Right kidney (tissue), 1 donor: ENCODE data around the gene VPS39.

Experiments
- DNase-seq: peaks from one replicate; pipeline ENCODE4 v3.0.0-alpha.2; 2016

Gene VPS39

DNA sequence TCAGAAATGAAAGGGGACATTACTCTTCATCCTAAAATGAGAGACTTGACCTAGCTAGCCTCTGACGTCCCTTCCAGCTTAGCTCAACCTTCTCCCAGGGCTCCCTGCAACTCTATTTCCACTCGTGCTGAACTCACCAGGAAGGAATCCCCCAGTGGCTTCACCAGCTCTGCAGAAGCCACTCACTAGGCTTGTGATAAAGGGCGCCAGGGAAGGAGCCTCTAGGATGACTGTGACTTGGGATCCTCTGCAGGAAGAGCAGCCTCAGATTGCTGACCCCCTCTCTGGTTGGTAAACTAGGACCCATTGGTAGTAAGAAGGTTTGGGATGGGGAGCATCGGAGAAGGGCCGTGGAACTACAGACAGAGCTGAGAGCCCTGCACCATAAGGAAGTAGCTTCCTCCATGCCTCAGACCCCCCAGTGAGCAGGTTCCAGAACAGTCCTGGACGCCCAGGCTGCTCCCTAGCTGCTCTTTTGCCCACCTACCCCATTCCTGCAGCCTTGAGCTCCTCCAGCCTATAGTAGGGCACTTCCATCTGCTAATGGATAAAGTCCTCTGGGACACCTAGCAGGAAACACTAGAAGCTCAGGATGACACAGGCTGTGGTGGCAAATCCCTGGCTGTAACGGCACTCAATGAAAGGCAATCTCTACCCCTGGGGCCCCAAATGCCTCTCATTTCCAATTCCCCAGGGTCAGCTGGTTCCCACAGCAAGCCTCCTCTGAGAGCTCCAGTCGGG is 77.7 kb downstream of the VPS39 start:
- DNase-seq, result no peak

- DNase-seq, result no peak
These were observed 78.7 kb downstream of the VPS39 start for GRCh38 chr15:42129364-42129763.

DNA sequence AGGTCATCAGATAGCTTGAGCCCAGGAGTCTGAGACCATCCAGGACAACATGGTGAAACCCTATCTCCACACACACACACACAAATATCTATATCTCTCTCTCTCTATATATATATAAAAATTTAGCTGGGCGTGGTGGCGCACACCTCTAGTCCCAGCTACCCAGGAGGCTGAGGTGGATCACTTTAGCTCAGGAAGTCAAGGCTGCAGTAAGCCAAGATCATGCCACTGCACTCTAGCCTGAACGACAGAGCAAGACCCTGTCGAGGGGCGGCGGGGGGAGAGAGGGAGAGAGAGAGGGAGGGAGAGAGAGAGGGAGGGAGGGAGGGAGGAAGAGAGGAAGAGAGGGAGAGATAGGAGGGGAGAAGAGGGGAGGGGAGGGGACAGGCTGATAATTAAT is 79.6 kb downstream of the VPS39 start:
- DNase-seq, result no peak

GRCh38 chr15:42123546-42123945 is 84.6 kb downstream of the VPS39 start:
- DNase-seq, result no peak

- DNase-seq, result no peak
These were observed 86.4 kb downstream of the VPS39 start for GRCh38 chr15:42121682-42122081.

GRCh38 chr15:42121021-42121420 is 87.1 kb downstream of the VPS39 start:
- no peak for DNase-seq

- no peak for DNase-seq
These were observed 87.8 kb downstream of the VPS39 start for GRCh38 chr15:42120285-42120684.

GRCh38 chr15:42119446-42119760 is 88.7 kb downstream of the VPS39 start:
- no peak for DNase-seq

- no peak for DNase-seq
These were observed 89.3 kb downstream of the VPS39 start for GRCh38 chr15:42118650-42119445.

DNA sequence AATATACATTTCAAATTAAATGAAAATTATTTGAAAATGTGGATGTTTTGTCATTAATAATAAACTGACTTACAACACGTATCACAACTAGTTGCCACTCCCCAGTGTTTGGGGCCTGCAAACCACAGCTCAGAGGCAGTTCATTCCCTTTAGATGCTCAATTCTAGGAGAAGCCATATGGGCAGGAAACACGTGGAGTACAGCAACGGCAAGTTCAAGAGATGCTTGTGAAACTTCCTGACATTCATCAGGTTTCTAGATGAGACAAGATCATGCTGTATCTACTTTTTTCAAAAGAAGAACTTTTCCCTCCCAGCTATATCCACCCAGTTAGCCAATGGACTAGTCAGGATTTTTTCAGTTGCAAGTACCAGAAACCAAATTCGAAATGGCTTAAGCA is 96.2 kb downstream of the VPS39 start:
- no peak for DNase-seq

DNA sequence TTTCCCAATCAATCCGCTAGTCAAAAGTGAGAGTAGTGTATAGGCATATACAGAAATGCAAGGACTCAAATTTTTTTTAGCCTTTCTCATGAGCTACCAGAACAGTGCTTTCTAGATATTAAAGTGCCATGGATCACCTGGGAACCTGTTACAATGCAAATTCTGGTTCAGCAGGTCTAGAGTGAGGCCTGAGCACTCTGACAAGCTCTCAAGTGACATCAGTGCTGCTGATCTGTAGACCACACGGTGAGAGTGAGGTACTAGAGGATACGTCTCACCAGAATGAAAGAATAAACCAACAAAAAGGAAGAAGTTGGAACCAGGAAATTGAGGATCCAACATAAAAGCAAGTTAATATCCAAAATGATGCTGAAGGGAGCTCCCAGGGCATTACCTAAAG is 97.7 kb downstream of the VPS39 start:
- no peak for DNase-seq

DNA sequence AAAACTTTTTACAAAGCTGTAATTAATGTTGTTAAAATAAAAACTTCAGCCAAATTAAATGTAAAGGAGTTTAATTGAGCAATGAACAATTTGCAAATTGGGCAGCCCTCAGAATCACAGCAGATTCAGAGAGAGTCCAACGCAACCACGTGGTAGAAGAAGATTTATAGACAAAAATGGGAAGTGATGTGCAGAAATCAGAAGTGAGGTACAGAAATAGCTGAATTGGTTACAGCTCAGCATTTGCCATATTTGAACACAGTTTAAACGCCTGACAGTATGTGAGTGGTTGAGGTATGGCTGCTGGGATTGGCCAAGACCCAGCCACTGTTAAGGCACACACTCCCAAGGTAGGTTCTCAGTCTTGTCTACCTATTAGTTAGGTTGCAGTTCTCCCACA is 99.3 kb downstream of the VPS39 start:
- no peak for DNase-seq
